GM21825 (cell line): ENCODE data around the gene KIF16B.
"Not testable (repeated sequence)": the region's sequence is repeated elsewhere in the genome, so short reads cannot be mapped to it uniquely, and the experiment has no call there.

Experiments
- ATAC-seq: cut with Tn5 transposase; IDR thresholded peaks from one replicate; pipeline ENCODE4 v1.9.1; 2021; ENCODE audit warnings: mild to moderate bottlenecking, moderate library complexity; ENCODE audit not compliant: unreplicated experiment

Gene KIF16B

DNA sequence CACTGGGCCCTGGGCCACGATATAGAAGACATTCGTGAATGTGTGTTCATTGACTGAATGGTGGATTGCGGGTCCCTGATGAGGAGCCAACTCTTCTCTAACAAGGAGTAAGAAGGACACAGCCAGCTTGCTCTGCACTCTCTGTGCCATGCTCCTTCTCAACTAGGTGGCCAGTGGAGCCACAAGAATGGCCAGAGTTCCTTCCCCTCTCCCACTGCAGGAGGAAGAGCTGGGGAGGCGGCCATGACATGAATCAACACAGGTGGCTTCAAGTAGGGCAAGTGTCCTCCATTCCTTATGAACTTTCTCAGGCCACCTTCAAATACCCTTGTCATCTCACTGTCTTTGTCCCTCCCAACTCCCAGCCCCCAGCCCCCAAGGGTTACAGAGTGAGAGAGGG is 305.7 kb downstream of the KIF16B start:
- no peak for ATAC-seq

DNA sequence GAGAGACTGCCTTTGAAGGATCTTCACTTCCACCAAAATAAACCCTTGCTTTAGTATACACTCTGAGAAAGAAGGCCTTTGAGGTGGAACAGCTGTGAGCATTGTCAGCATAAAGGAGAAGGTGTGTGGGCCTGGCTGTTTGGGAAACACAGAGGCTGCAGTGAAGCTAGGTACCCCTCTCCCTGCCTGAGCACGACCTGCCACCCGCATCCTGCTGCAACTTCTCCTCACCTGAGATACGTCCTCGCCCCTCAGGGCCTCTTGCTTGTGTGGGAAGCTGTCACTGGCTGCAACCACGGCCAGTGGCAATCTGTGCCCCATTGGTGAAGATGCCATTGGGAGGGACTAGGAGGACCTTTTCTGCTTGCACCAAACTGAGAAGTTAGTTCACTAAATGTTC is 307.9 kb downstream of the KIF16B start:
- no peak for ATAC-seq

DNA sequence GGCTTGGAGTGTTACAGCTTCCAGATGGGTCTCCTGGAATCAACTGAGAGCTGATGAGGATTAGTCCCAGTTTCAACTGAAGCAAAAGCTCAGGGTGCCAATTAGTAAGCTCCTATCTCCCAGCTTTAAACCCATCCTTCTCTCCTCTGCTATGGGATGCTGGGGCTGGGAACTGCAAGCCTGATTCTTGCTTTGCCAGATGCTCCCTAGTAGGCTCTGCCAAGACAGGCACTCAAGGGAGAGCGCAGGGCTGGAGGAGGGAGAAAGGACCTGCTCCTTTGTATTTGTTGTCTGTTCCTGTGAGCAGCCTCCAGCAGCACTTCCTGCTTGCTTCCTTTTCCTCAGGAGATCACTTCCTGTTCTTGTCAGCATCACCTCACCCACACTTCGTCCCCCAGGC is 309.7 kb downstream of the KIF16B start:
- no peak for ATAC-seq

DNA sequence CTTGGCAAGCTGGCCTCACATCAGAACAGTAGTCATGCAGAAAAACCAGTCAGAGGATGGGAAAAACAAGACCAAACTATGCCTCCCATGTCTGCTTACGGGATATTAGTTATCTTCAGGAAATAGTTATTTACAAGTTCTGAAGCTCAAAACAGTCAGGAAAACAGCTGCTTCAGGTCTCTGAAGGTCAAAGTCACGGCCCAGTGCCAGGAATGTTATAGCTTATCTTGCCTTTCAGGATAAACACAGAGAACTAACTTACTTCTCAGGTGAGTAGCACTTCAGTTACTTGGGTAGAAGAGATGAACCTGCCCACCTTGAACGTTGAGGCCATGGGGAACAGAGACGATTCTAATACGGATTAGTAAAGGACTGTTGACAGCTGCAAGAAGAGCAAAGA is 310.7 kb downstream of the KIF16B start:
- ATAC-seq, result no peak

DNA sequence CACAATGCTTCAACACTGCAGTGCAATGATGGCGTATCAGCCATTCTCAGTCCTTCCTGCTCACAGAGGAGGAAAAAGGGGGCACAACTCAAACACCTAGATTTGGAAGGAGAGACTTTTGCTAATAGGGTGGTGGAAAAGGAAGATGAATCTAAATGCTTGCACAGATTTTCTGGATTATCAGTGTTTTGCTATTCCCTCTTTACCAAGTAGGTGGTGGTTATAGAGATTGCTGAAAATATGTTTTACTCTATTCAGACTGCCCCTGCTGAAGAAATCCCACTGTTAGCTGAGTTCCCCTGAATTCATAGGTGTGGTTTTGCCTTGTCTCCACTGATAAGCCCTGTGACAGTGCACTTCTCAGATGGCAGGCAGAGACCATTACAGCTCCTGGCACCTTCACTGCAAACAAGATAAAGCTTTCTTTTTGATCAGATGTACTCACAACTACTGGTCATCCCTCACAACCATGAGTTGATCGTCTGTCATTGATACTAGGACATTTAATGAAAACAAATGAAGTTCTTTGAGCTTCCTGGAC is 311.4 kb downstream of the KIF16B start:
- ATAC-seq, result no peak

DNA sequence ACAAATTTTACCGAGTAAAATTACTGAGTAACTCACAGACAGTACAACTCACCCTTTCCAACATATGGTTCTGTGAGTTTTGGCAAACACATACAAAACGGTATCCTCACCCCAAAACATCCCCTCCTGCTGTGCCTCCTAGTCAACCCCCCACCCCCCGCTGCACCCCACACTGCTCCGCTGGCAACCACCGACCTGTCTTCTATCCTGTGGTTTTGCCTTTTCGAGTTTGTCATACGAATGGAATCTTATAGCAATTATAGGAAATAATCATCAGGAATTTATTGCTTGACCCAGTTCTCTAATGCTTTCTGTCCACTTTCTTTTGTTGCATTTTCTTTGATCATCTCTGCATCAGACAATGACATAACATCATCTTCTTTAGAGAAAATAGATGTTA is 312.3 kb downstream of the KIF16B start:
- ATAC-seq, result no peak

DNA sequence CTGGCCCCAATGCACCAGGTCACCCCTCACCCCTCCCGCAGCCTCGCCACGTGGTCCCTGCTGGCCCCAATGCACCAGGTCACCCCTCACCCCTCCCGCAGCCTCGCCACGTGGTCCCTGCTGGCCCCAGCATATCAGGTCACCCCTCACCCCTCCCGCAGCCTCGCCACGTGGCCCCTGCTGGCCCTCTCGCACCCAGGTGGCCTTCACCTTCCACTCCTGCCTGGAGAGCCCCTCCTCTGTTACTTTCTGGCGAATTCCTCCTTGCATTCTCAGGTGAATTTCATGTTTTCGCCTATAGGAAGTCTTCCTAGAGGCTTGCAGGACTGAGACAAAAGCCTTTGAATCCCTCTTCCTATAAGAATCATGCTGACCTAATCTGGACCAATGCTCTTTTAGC is 313.1 kb downstream of the KIF16B start:
- ATAC-seq, result not testable (repeated sequence)

DNA sequence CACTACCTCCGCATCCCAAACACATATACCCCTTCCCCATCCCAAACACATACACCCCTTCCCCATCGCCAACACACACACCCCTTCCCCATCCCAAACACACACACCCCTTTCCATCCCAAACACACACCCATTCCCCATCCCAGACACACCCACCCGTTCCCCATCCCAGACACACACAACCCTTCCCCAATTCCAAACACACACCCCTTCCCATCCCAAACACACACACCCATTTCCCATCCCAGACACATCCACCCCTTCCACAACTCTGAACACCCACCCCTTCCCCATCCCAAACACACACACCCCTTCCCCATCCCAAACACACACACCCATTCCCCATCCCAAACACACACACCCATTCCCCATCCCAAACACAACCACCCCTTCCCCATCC is 314.5 kb downstream of the KIF16B start:
- no peak for ATAC-seq

DNA sequence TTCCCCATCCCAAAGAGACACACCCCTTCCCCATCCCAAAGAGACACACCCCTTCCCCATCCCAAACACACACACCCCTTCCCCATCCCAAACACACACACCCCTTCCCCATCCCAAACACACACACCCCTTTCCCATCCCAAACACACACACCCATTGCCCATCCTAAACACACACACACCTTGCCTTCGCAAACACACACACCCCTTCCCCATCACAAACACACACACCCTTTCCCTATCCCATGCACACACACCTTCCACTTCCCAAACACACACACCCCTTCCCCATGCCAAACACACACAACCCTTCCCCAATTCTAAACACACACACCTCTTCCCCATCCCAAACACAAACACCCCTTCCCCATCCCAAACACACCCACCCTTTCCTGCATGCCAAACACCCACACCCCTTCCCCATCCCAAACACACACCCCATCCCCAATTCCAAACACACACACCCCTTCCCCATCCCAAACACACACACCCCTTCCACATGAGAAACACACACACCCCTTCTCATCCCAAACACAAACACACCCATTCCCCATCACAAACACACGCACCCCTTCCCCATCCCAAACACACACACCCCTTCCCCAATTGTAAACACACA is 315.3 kb downstream of the KIF16B start:
- no peak for ATAC-seq

DNA sequence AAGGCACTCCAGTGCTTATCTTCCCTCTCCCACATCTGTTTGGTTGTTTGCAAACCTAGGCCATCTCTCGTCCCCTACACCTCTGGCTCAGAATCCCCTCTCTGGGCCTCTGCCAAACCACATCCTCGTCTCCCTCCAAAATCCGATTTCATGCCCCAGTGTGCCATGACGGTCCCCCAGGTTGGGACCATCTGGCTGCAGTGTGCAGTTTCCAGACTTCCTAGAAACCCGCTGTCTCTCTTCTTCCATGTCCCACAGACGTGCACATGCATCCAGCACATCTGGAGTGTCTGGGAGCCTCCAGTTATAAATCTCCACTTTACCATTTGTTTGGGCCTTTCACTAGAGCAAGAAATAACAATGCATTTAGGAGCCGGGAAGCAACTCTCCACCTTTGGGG is 316.2 kb downstream of the KIF16B start:
- ATAC-seq, result no peak

DNA sequence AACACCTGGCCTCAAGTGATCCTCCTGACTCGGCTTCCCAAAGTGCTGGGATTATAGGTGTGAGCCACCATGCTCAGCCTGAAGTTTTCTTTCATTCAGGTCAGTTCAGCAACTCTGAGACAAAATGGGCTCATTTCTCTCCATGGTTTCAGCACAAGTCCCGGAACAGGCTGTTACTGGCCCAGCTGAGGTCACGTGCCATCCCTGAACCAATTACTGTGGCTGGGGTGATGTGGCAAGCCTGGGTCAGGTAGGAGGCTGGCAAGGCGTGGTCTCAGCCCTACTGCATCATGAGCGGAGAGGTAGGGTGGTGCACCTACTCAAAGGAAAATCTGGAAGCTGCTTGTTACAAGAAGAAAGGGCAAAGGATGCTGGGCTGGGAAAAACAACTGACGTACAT is 326.4 kb downstream of the KIF16B start:
- ATAC-seq, result no peak

DNA sequence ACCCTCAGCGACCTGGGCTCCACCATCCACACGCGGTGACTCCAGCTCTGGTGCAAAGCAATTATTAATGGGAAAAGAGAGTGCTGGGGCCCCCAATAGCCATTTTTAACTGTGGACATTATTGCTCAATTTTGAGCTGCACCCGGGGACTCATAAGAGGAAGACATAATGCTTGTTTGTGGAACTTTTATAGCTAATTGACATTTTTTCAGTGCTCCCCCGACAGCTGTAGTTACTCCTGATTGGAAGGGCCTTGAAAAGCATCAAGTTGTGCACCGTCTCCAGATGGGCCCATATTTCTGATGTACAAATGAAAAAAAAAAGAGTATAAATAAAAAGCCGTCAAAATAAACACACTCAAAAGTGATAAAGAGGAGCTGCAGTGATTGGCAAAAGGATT is 327.0 kb downstream of the KIF16B start:
- ATAC-seq, result no peak

DNA sequence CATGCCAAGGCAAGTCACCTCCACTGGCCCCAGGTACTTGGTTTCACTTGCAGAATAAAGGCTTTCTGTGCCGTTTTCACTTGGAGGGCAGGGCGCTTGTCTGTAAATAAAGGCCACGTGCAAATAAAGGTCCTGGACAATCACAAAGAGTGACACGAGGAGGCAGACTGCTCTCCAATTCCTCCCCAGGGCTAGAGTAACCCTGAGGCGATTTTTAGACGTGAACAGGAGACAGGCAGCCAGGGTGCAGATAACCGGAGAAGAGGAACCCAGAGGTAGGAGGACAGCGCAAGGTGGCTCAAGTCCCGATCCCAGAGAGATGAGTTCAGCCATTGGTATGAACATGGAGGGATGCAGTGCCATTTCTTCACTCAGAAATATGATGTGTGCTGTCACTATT is 327.4 kb downstream of the KIF16B start:
- no peak for ATAC-seq

DNA sequence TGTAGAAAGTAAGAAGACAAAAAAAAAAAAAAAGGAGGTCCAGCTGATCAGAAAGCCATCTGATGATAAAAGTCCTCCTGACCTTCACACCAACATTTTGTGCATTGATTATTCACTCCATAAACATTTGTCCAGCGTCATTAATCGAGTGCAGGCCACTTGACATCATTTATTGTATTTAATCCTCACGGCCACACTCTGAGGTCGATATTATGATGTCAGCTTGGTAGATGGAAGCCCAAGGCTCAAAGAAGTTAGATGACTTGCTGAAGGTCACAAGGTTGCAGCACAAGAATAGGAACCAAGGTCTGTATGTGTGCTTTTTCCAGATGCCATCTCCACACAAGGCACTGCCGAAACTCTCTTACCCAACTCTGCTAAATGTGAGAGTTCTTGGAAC is 328.4 kb downstream of the KIF16B start:
- ATAC-seq, result no peak

DNA sequence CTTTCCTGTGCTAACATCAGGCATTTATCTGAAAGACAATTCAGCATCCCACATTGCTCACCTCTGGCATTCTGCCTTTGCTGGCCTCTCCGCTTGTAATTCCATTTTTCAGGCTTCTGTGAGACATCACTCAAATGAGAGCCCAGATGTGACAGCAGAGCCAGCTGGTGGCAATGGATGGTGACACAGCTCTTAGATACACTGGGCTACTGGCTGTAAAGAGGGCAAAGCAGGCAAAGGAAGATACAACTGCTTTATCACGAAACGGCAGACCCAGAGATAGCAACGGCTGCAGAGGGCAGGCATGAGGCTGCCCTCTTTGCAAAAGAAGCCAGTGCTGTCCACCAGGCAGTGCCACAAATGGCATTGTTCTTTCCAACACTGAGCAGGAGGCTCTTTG is 329.8 kb downstream of the KIF16B start:
- no peak for ATAC-seq

DNA sequence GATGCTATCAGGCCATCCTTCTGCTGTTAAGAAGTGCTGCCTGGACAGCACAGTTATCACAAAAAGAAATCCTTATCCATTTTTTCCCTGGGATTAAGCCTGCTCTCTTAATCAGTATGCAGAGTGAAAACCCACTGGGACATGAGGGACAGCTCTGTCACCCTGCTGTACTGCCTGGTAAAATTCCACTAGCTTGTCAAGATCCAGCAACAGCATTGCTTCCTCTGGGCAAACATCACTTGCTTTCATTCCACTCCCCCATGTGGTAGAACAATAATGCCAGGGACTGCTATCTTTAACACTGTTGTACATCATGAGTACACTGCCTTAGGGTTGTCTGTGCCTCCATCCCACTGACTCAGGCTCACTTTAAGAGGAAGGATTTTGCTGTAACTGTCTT is 331.3 kb downstream of the KIF16B start:
- ATAC-seq, result no peak

DNA sequence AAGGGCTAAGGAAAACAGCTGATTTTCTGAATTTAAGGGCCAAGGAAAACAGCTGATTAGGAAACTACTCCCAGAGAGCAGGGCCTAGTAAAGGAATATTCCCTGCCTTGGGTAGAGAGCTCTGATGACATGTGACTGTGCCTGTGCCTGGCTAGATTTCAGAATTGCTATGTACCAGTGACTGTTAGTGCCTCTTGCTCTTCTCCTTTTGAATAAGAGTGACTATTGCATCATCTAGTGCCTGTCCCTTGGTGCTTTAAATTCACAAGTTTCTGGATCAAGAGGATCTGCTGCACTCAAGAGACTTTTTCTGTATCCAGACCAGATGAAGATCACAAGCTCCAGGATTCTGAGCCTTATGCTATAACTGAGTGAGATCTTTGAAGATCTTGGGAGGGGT is 332.9 kb downstream of the KIF16B start:
- ATAC-seq, result no peak

DNA sequence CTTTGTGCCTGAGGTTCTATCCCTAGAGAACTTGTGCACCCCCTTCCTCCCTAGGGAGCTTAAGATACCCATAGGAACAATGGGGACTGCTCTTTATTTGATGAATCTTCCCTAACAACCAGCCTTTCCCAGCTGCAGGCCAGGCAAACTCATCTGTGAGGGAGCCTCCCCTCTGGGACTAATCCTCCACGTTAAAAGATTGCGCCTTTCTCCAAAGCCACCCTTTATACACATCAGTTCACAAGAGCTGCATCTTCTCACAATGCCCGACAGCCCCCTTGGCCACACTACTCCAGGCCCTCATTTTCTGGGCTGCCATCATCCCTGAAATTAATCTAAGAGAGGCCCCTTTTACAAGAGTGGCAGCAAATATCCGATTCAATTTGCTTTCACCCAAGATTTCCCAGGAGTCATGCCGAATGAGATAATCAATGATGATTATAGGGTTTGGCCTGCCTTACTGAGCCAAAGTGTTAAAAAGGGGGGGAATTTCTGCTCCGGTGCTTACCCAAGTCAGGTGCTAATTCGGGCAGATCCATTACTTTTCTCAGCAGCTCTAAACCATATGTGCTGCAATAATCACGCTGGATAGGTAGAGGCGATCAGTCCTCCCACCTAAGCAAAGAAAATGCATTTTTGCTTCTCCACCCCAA is 336.5 kb downstream of the KIF16B start:
- ATAC-seq, result no peak

DNA sequence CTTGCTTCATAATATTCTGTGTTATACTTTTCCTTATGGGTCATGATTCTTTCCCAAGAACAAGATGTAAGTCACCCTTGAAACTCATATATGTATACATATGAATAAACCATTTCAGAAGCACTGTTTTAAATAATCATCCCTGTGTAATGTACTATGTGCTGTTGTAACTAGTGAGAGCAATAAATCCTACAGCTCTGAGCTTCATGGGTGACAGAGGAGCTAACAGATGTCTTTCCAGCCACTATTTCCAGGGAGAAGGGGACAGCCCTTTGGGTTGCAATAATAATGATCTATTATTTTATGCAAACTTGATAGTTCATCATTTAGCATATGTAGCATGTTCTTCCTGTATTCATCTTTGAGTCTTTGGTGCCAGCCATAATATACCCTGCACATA is 342.8 kb downstream of the KIF16B start:
- ATAC-seq, result no peak

DNA sequence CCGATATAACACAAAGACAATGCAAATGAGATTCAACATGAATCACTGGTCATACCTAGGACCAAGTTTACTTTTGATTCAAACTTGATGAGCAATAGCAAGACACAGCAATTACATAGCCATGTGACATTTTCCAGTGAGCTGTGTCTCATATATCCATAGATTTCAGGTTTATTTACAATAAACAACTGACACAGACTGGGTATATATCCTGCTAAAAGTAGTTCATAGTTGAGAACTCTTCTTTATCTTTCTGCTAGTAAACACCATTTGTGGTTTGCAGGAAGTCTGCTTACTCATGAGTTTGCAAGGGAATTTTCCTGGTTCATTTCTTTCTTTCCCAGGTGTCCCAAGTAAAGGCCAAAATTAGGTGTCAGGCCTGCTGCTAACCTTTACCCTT is 343.4 kb downstream of the KIF16B start:
- no peak for ATAC-seq

DNA sequence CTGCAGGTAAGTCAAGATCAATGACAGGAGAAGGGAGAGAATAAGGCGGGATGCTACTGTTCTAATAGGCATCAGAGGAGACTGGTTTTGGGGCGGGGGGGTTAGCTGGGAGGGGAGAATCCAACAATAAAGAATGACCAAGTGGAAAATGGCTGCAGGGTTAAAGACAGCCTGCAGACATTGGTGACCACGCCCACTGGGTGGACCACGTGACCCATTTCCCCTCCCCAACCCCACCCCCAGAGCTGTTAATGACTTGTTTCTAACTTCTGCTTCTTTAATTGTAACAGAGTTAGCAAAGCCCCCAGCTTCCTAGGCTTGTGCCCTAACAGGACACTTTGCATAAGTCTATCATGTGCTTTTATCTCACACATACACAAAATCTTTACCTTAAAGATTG is 344.5 kb downstream of the KIF16B start:
- ATAC-seq, result no peak

DNA sequence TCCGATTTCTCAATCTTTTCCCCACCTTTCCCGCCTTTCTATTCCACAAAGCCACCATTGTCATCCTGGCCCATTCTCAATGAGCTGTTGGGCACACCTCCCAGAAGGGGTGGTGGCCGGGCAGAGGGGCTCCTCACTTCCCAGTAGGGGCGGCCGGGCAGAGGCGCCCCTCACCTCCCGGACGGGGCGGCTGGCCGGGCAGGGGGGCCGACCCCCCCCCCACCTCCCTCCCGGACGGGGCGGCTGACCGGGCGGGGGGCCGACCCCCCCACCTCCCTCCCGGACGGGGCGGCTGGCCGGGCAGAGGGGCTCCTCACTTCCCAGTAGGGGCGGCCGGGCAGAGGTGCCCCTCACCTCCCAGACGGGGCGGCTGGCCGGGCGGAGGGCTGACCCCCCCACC is 346.3 kb downstream of the KIF16B start:
- not testable (repeated sequence) for ATAC-seq

DNA sequence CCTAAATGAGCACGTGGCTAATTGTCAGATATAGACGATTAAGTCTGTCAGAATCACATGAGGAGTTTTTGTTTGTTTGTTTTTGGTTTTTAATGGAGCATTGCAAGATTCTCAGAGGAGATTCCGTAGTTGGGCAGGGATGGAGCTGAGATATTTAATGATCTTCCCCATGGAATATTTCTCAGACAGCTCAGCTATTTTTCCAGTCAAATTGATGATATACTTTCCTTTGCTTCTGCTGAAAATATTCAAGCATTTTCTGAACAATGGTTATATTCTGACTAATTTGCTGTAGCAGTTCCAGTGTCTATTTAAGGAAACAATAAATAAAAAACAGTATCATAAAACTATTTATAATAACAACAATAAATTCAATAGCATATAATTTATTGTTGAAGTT is 348.4 kb downstream of the KIF16B start:
- no peak for ATAC-seq
